A673 (cell line): ENCODE data around the gene DDI2.

Experiments
- EZH2 ChIP-seq: fragments of 200-600 bp; sonication (generic); IDR thresholded peaks from 2 replicates; pipeline ENCODE4 v1.6.1; 2017; ENCODE audit warnings: borderline replicate concordance, low read depth, mild to moderate bottlenecking, mixed read lengths, antibody characterized with exemption, low read length; ENCODE audit not compliant: poor library complexity, severe bottlenecking
- TF ChIP-seq, protein P1 (sequence below): fragments of 300-800, 200-600 bp; sonication (generic); conservative IDR thresholded peaks from 2 replicates; pipeline ENCODE4 v1.5.1; 2017; ENCODE audit warnings: low read depth, mild to moderate bottlenecking, antibody characterized with exemption, low read length, moderate library complexity, mixed read lengths

DNA sequence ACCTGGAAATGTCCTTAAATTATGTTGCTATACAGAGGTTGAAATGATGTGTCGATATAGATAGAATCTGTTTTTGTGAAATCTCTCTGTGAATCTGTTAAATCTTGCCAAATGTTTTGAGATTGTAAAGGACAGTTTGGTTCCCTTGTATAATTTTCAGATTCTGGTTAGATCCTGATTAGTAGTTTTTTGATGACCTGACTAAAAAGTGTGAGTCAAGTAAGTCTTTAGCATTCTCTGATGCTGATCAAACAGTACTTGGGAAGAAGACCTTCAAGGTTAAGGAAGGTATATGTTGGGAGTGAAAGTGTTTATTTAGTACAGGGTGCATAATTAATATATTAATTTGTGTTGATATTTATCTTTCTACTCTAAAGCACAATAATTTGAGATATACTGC, 32.7 kb downstream of the DDI2 start:
- TF ChIP-seq, protein P1, sequence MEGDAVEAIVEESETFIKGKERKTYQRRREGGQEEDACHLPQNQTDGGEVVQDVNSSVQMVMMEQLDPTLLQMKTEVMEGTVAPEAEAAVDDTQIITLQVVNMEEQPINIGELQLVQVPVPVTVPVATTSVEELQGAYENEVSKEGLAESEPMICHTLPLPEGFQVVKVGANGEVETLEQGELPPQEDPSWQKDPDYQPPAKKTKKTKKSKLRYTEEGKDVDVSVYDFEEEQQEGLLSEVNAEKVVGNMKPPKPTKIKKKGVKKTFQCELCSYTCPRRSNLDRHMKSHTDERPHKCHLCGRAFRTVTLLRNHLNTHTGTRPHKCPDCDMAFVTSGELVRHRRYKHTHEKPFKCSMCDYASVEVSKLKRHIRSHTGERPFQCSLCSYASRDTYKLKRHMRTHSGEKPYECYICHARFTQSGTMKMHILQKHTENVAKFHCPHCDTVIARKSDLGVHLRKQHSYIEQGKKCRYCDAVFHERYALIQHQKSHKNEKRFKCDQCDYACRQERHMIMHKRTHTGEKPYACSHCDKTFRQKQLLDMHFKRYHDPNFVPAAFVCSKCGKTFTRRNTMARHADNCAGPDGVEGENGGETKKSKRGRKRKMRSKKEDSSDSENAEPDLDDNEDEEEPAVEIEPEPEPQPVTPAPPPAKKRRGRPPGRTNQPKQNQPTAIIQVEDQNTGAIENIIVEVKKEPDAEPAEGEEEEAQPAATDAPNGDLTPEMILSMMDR: no peak
- no peak for TF ChIP-seq EZH2
